Right lobe of liver (tissue), 6 donors: ENCODE measurements around the gene TNFSF13B. TPM values are rescaled to one million over a fixed set of nuclear protein-coding genes. Genes with fewer than 3 reads are reported as not detected.

Source experiments
- ATAC-seq, 4 donors: fragments of 200-7000 bp; cut with Tn5 transposase; one replicate each; pipeline ENCODE4 v1.9.1; 2020; ENCODE audit warnings: mild to moderate bottlenecking in 4 of 4, moderate library complexity in 4 of 4
- DNase-seq, 3 donors: peaks; one replicate each; pipeline ENCODE4 v3.0.0-alpha.2; 2020
- H3K27ac ChIP-seq, 3 donors: fragments of 200-600 bp; one replicate each; pipeline ENCODE4 v1.8.0; 2022
- H3K27me3 ChIP-seq, 2 donors: fragments of 200-600 bp; one replicate each; pipeline ENCODE4 v1.8.0; 2022
- H3K36me3 ChIP-seq, 4 donors: fragments of 200-600 bp; sonication (generic) in 1 of 4; one replicate each; pipeline versions ENCODE4 v1.5.1 to v1.8.0; 2017 to 2022; ENCODE audit warnings: control low read depth in 1 of 4
- H3K4me1 ChIP-seq, 4 donors: fragments of 200-600 bp; sonication (generic) in 1 of 4; one replicate each; pipeline versions ENCODE4 v1.5.1 to v1.8.0; 2017 to 2022; ENCODE audit warnings: control low read depth in 1 of 4
- H3K4me3 ChIP-seq, 3 donors: fragments of 200-600 bp; one replicate each; pipeline ENCODE4 v1.8.0; 2022
- H3K9me3 ChIP-seq, 4 donors: fragments of 200-600 bp; sonication (generic) in 1 of 4; one replicate each; pipeline versions ENCODE4 v1.5.1 to v1.8.0; 2017 to 2022; ENCODE audit warnings: control low read depth in 1 of 4
- CTCF ChIP-seq, 4 donors: fragments of 200-600 bp in 3 of 4; fragments of 450-650 bp in 1 of 4; IDR thresholded peaks; one replicate each; pipeline versions ENCODE4 v1.5.1 to v1.8.0; 2016 to 2022; ENCODE audit warnings: antibody characterized with exemption in 4 of 4, mild to moderate bottlenecking in 2 of 4
- POLR2A ChIP-seq: fragments of 450-650 bp; IDR thresholded peaks from one replicate; pipeline ENCODE4 v1.6.1; 2017; ENCODE audit warnings: antibody characterized with exemption, mild to moderate bottlenecking
- WGBS: methylation state at CpG from one replicate; pipeline ENCODE4 v1.1.6; 2018; ENCODE audit warnings: low coverage, low lambda C conversion rate; ENCODE audit not compliant: insufficient coverage; ENCODE audit errors: missing lambda C conversion rate; 5-methylcytosine and 5-hydroxymethylcytosine counted together
- intact Hi-C, 2 donors: fragments of 100-400 bp; cut with DNase I; formaldehyde crosslinking; loops; one replicate each; pipeline versions ENCODE4 v1.11.2 to v1.14.1; 2022
- total RNA-seq, 6 experiments: library from RNA; depleted of rRNA in 2 of 6; stranded (reverse); fragments of >200 nt in 2 of 6; fragmentation: NEBNext Ultra II Directional in 3 of 6; extraction: Animal tissue kit (Norgen Biotek cat#: 25700) in 3 of 6; gene quantifications; one replicate each; pipeline versions ENCODE4 v1.1.0 to v1.2.4, GENCODE V29; 2016 to 2023
- donor health status: DM: no; HTN: yes; CAD: no.
- donor health status: DM: no; HTN: no; CAD: no.
- donor health status: DM: no; HTN: no; CAD: no.
- donor health status: DM: no; HTN: yes; CAD: no.
- donor health status: DM: no; HTN: yes; CAD: no.

TNFSF13B gene
- total RNA-seq, 6 experiments from 2014 or later = 1.5 to 4.7 (median 3.6) TPM

- H3K27me3 ChIP-seq = peaks cover 0 to 2% of the 10 kb centered on the region in 2 donors
- ATAC-seq (no peak), DNase-seq (no peak)
- no peaks in the 10 kb centered on the region for H3K9me3 ChIP-seq
- intact Hi-C loops = loop anchor here in 1 of 2 donors (10.0 kb wide), 1 partner anchor 572 kb away; no protein-coding TSS in a partner anchor
- H3K4me1 ChIP-seq = no peaks in the 10 kb centered on the region
- H3K4me3 ChIP-seq = no peak overlapping the region
- no peak for TF ChIP-seq POLR2A
- TF ChIP-seq CTCF (IDR thresholded peaks at IDR 0.05) = no peak
- WGBS = 19% methylated on average over 2 of the region's 2 CpGs
- no peak overlapping the region for H3K27ac ChIP-seq
- H3K36me3 ChIP-seq = no peaks in the 10 kb centered on the region
These were observed 53.5 kb downstream of the TNFSF13B start for GRCh38 chr13:108323031-108323430.

GRCh38 chr13:108325863-108326262 lies 56.3 kb downstream of the TNFSF13B start:
- no peak for TF ChIP-seq POLR2A
- Histone ChIP-seq H3K9me3 (no peaks in the 10 kb centered on the region), H3K27me3 (no peaks in the 10 kb centered on the region), H3K27ac (no peak overlapping the region), H3K36me3 (no peaks in the 10 kb centered on the region), H3K4me3 (no peak overlapping the region), H3K4me1 (no peaks in the 10 kb centered on the region)
- ATAC-seq = no peak
- intact Hi-C loops = loop anchor here in 1 of 2 donors (10.0 kb wide), 1 partner anchor 569 kb away; no protein-coding TSS in a partner anchor
- DNase-seq = no peak

- no peak for TF ChIP-seq CTCF (IDR thresholded peaks at IDR 0.05)
- TF ChIP-seq POLR2A = no peak
- Histone ChIP-seq H3K9me3 (no peaks in the 10 kb centered on the region), H3K27ac (no peak overlapping the region), H3K36me3 (no peaks in the 10 kb centered on the region), H3K4me1 (no peaks in the 10 kb centered on the region), H3K27me3 (no peaks in the 10 kb centered on the region), H3K4me3 (no peak overlapping the region)
- 21% methylated on average over 2 of the region's 6 CpGs for WGBS
- ATAC-seq (peak in 2 of 4 donors; percentile 26 to 39), DNase-seq (no peak)
- intact Hi-C loops = loop anchor here in 1 of 2 donors (10.0 kb wide), 1 partner anchor 568 kb away; no protein-coding TSS in a partner anchor
These were observed 56.8 kb downstream of the TNFSF13B start for GRCh38 chr13:108326309-108326708.

GRCh38 chr13:108328848-108329247 lies 59.3 kb downstream of the TNFSF13B start:
- WGBS = no CpG with 5 or more reads among the region's 1 CpG
- TF ChIP-seq POLR2A (no peak), CTCF (IDR thresholded peaks at IDR 0.05) (no peak)
- no peak for DNase-seq
- no peaks in the 10 kb centered on the region for H3K4me1 ChIP-seq
- H3K27ac ChIP-seq = no peak overlapping the region
- intact Hi-C loops = loop anchor here in 1 of 2 donors (10.0 kb wide), 1 partner anchor 566 kb away; no protein-coding TSS in a partner anchor
- no peak for ATAC-seq
- no peak overlapping the region for H3K4me3 ChIP-seq
- H3K9me3 ChIP-seq = no peaks in the 10 kb centered on the region
- no peaks in the 10 kb centered on the region for H3K36me3 ChIP-seq
- H3K27me3 ChIP-seq = no peaks in the 10 kb centered on the region

GRCh38 chr13:108332791-108333190 lies 63.3 kb downstream of the TNFSF13B start:
- TF ChIP-seq CTCF (IDR thresholded peaks at IDR 0.05) = no peak
- no peak for TF ChIP-seq POLR2A
- no peak overlapping the region for H3K27ac ChIP-seq
- WGBS = 43% methylated on average over 4 of the region's 5 CpGs
- ATAC-seq = no peak
- no peak for DNase-seq
- intact Hi-C loops = no loop called here
- H3K36me3 ChIP-seq = no peaks in the 10 kb centered on the region
- H3K27me3 ChIP-seq = no peaks in the 10 kb centered on the region
- no peaks in the 10 kb centered on the region for H3K4me1 ChIP-seq
- H3K4me3 ChIP-seq = no peak overlapping the region
- no peaks in the 10 kb centered on the region for H3K9me3 ChIP-seq
